Stimulated activated CD4-positive, alpha-beta T cell treated with anti-CD3 and anti-CD28 coated beads, TNF-alpha, amount 100 ng/mL, for 48 hours (primary cell): Measurements from ENCODE around the gene CIDEB.

ENCODE experiments used
- DNase-seq, 3 donors: peaks; one replicate each; pipeline ENCODE4 v3.0.0-alpha.2; 2020; ENCODE audit warnings: low read depth in 3 of 3

Gene CIDEB

GRCh38 chr14:24312736-24313507 is 5.1 kb upstream of the CIDEB start:
- DNase-seq = no peak

DNA sequence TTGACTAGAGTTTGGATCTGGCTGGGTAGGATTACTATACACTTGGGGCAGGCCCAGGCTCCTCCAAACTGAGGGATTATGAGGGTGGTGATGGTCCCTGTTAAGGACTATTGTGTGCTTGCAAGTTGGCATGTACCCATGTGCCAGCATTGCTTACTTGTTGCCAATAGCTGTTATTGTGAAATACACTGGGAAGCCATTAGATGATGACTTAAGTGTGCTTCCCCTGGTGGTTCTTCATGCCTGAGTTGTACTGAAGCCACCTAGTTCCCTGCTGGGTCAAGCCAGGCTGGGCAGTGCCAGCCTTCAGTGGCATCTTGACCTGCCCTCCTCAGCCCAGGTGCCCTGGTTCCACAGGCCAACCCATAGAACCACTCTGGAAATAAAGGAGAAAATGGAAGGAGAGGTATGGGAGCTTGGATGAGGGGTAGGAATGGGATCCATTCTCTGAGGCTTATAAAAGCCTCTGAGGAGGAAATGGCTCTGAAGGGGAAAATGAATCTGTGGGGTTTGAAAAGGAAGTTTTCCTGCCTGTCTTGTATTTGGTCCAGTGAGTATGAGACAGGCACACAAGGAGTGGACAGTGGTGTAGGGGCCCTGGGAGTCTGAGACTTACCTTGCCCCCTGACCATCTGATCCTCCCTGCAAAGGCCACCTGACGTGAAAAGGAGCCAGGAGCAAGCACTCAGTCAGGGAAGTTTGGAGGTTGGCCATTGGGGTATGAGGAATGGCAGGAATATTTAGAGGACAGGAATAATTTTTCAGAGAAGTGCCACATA is 4.2 kb upstream of the CIDEB start:
- no peak for DNase-seq

GRCh38 chr14:24310646-24311604 is 3.1 kb upstream of the CIDEB start, which contains the start of gene LTB4R:
TSS of gene LTB4R (plus strand) at chr14:24311502. CDS start at chr14:24315652, 4,150 bp downstream.
- peak; percentile 37 to 52 (median 39) for DNase-seq

GRCh38 chr14:24310265-24310645 is 2.5 kb upstream of the CIDEB start:
- DNase-seq = no peak

GRCh38 chr14:24309538-24310264 is 1.9 kb upstream of the CIDEB start, which contains the start of gene LTB4R2:
TSS of gene LTB4R2 (plus strand) at chr14:24310140. CDS start at chr14:24310665, 525 bp downstream.
- no peak for DNase-seq

- no peak for DNase-seq
Observed at GRCh38 chr14:24308342-24309124, 756 bp upstream of the CIDEB start.

GRCh38 chr14:24307156-24307574 is 612 bp downstream of the CIDEB start:
- no peak for DNase-seq

DNA sequence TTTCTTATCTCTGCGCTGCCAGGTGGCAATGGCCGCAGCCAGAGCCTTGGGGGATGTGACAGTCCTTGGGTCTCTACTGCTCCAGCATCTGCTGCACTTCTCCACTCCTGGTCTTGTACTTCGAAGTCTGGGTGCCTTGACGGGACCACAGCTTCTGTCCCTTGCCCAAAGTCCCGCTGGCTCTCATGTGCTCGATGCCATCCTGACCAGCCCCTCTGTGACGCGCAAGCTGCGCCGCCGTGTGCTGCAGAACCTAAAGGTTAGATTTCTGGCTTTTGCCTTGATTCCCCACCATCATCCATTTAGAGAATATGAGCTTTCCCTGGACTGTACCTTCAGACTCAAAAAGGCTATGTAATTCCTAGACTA is 3.8 kb downstream of the CIDEB start:
- no peak for DNase-seq

GRCh38 chr14:24300326-24300980 is 7.3 kb downstream of the CIDEB start:
- no peak for DNase-seq

DNA sequence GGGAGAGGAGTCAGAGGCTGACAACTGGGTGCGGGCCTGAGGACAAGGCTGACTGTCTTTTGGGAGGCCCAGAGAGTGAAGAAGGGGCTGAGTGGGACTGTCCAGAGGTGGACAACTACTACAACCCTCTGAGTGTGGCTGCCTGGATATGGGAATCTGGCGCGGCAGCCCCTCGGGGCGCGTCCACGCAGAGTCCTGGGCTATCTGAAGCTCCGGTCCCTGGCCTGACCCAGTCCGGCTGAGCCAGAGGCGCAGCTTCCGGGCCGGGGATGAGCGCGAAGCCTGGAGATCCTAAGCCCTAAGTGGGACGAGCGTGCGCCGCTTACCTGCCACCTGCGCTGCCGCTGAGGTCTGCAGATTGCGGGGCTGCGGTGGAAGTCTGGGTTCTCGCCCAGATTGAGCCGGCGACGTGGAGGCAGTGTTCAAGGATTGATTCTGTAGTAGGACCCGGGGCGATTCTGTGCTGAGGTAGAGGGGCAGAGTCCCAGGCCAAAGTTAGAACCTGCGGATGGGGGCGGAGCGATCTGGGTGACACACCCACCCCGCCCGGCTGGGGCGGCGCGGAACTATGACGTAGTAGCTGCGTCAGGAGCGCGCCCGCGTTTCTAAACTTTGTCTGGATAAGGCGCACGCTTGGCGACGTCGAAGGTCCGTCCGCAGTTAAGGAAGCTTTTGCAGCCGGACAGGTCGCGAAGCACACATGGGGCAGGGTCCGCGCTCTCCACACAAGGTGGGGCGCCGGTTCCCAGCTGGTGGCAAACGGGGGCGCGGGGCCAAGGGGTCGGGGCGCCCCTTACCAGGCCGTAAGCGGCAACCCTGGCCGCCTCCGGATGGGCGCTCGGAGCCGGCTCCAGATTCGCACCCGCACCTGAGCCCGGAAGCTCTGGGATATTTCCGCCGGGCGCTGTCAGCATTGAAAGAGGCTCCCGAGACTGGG is 8.3 kb downstream of the CIDEB start, which contains the start of the genes DHRS1 and NOP9:
DHRS1 (minus strand) TSS at position 526 of the 937 bp plus-strand sequence. CDS start 674 bp downstream, outside the sequence.
NOP9 (plus strand) TSS at position 596 of the 937 bp plus-strand sequence; CDS start at position 701, 105 bp downstream.
- peak; percentile 85 to 90 (median 86) for DNase-seq

DNA sequence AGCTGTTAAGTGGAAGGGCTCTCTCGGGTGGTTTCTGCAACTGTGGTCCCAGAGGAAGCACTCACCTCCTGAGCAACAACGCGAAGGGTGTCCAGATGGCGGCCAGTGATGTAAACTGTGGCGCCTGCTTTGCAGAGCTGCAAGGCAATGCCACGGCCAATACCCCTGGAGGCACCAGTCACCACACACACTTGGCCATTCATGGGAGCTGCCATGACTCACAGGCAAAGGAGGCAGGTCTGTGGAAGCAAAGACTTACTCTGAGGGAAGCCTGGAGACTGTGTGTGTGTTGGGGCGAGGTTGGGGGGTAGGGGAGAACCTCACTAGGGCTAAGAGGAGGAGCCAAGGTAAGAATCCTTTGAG is 8.9 kb downstream of the CIDEB start:
- DNase-seq = no peak

GRCh38 chr14:24297190-24297964 is 10.4 kb downstream of the CIDEB start:
- DNase-seq = no peak

DNA sequence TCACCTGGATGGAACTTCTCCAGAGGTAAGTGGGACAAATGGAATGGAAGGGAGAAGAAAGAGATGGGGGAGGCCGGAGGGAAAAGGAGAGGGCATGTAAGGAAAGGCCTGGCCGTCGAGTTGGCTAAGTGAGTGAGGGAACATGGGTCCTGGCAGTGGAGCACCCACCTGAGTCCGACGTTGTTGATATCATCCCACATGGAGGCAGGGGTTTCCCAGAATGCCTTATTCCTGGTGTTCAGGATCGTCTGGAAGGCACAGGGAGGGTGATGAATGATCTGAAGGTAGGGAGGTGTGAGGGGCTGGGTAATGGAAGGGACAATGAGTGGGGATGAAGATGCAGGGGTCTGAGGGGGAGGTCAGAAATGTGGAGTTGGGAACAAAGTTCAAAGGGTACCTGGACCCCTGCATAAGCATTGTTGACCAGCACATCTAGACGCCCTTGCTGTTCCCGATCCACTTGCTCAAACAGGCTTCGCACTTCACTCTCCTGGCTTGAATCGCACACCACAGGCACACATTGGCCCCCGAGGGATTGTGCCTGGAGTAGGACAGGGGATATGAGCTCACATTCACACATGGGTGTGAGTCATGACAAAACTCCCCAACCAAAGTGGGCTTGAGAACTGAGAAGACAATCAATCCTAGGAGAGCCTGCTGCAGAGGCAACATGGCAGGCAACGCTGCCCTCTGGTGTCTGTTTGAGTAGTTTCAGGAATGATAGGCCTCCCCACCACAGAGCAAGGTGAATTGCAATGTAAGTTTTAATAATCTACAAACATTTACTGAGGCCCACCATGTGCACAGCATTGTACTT is 11.2 kb downstream of the CIDEB start:
- peak; percentile 57 to 65 (median 61) for DNase-seq

DNA sequence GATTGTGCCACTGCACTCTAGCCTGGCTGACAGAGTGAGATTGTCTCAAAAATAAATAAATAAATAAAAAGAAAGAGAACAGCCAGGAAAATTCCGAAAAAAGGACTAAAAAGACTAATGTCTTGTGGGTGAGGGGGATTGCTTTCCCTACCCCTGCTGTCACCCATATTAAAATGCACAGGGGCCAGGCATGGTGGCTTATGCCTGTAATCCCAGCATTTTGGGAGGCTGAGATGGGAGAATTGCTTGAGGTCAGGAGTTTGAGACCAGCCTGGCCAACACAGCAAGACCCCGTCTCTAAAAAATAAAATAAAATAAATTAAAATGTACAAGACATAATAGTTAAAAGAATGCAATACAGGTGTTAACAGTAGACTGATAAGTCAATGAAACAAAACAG is 14.3 kb downstream of the CIDEB start:
- no peak for DNase-seq

GRCh38 chr14:24292118-24292807 is 15.5 kb downstream of the CIDEB start:
- DNase-seq = no peak
